ENCODE data around the gene FABP3.

DNA sequence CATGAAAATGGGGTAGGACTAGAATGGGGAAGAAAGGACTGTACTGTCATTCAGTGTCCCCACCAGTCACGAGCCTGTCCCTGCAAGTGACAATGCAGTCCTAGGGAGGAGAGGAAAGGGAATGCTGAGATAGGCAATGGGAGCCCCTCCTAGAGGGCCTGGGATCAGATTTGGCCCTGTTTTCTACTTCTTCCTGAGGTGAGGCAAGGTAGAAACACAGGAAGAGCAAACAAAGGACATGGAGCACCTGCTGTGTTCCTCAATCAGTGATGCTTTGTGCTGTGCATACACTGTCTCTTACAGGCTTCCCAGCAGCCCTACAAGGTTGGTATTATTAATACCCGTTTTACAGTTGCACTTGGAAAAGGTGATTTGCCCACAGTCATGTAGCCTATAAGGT lies 6.1 kb downstream of the FABP3 start:
- TF ChIP-seq CTCF (conservative IDR thresholded peaks at IDR 0.05), result no peak
- TF ChIP-seq EZH2 (IDR thresholded peaks at IDR 0.05; ENCODE audit: low read depth), result no peak

Measured in PC-9 (cell line).